ENCODE data around the gene NFE2L3. TPM values are rescaled to one million over a fixed set of nuclear protein-coding genes. Genes with fewer than 3 reads are reported as not detected.

The NFE2L3 gene
- total and polyA plus RNA-seq, 2 of the 8 experiments (the other 6 are each of a cell fraction or from before 2014, with no cell fraction given): 64.9 to 76.5 TPM

DNA sequence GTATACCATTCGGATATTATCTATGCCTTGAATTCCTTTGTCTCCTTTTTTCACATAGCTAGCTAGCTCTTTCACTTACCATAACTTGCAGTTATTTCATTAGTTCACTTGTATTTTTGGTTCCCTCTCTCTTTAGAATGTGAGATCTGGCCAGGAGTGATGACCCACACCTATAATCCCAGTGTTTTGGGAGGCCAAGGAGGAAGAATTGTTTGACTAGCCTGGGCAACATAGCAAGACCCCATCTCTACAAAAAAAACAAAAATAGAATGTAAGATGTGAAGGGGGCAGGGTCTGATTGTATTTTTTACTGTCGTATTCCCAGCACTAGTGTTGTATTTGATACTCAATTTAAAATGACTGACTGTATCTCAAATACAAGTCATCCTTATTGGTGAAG, 19.6 kb downstream of the NFE2L3 start (continued):
- no peak for TF ChIP-seq TCF12 (IDR thresholded peaks at IDR 0.05; ENCODE audit: low read depth, low read length)
